AG09319 (cell line): ENCODE data around the gene ACP3.

ENCODE experiments used
- DNase-seq: peaks from one replicate; pipeline ENCODE4 v3.0.0-alpha.2; 2010; ENCODE audit warnings: low read depth; ENCODE audit errors: extremely low read depth
- TF ChIP-seq, protein P1 (sequence below): IDR thresholded peaks from 2 replicates; pipeline ENCODE4 v1.5.1; 2011; ENCODE audit warnings: low read depth, mild to moderate bottlenecking, inconsistent platforms, low read length, moderate library complexity

Gene ACP3

DNA sequence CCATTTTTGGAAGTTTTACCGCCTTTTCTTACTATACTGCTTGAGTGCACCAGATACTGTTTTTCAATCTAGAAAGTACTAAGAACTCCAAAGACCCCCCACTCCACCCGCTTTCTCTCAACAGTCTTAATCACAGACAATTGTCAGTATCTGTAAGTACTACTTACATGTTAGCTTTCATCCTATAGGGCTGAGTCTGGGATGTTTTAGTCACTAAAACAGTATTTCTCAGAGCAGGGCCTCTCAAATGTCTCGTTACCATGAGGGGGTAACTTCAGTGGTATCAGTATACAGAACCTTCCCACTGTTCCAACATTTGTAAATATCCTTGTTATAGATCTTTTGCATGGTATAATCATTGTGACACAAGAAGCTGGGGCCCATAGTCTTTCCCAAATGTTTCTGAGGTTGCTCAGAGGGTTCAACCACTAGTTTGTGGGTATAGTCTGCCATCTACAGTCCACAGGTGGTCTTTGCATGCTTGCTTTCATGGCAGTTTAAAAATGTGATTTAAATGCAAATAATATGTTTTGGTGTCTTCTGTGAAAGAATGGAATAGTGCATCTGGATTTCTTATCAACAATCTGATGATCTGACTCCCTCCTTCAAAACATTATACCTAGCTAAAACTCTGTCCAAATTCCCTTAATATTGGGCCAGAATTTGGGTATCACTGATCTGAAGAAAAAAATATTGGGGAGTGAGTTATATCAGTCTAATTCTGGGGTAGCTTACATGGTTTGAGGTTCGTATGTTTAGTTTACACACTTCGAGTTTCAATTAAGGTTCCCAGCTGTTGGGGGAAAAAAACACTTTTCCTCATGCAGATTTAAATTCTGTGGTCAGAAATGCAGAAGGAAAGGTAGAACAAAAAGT, 82.1 kb downstream of the ACP3 start:
- TF ChIP-seq, protein P1, sequence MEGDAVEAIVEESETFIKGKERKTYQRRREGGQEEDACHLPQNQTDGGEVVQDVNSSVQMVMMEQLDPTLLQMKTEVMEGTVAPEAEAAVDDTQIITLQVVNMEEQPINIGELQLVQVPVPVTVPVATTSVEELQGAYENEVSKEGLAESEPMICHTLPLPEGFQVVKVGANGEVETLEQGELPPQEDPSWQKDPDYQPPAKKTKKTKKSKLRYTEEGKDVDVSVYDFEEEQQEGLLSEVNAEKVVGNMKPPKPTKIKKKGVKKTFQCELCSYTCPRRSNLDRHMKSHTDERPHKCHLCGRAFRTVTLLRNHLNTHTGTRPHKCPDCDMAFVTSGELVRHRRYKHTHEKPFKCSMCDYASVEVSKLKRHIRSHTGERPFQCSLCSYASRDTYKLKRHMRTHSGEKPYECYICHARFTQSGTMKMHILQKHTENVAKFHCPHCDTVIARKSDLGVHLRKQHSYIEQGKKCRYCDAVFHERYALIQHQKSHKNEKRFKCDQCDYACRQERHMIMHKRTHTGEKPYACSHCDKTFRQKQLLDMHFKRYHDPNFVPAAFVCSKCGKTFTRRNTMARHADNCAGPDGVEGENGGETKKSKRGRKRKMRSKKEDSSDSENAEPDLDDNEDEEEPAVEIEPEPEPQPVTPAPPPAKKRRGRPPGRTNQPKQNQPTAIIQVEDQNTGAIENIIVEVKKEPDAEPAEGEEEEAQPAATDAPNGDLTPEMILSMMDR: peak; percentile 90
- no peak for DNase-seq

DNA sequence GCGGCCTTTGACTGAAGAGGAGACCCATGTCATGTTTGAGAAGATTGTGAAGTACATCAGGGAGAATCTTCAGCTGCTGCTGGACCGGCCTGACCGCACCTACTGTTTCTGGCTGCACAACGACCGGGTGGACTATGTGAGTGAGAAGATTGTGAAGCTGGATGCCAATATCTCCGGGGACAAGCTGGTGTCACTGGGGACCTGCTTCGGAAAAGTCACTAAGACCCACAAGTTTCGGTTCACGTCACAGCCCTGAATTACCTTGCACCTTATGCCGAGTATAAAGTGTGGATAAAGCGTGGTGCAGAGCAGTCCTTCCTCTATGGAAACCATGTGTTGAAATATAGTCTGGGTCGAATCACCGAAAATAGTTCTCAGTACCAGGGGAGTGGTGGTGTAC, 84.0 kb downstream of the ACP3 start:
- DNase-seq: no peak
- TF ChIP-seq, protein P1: no peak

DNA sequence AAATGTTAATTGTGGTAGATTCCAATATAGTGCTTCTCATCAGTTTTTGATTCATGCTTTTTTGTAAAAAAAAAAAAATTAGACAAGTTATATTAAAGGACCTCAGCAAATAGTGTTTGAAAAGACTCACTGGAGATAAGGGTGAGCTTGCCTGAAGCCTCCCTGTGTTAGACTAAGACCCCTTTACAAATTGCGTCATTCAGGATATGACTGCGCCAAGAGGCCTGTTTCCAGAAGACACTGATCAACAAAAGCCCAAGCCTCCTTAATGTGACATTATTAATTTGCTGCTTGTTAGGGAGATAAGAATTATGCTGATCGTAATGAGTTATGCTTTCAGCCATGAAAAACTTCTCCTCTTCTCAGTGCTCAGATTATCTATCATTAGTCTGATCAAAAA, 87.1 kb downstream of the ACP3 start:
- TF ChIP-seq, protein P1: no peak
- no peak for DNase-seq

DNA sequence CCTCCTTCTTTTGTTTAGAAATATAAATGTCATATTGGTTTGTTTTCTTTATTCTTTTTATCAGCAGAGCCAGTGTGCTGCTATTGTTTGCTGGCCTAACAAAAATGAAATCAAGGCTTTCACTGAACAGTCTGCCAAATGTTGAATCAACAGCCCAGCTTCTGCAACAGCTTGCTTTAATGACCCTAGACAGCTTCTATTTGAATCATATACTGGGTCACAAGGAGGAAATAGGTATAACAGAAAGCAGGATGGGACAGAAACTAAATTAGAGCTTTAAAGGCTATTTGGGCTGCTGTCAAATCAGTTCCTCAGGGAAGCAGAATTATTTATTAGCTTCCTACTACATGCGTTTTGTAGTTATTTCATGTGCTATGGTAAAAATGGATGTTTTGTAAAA, 88.0 kb downstream of the ACP3 start:
- TF ChIP-seq, protein P1: no peak
- no peak for DNase-seq

DNA sequence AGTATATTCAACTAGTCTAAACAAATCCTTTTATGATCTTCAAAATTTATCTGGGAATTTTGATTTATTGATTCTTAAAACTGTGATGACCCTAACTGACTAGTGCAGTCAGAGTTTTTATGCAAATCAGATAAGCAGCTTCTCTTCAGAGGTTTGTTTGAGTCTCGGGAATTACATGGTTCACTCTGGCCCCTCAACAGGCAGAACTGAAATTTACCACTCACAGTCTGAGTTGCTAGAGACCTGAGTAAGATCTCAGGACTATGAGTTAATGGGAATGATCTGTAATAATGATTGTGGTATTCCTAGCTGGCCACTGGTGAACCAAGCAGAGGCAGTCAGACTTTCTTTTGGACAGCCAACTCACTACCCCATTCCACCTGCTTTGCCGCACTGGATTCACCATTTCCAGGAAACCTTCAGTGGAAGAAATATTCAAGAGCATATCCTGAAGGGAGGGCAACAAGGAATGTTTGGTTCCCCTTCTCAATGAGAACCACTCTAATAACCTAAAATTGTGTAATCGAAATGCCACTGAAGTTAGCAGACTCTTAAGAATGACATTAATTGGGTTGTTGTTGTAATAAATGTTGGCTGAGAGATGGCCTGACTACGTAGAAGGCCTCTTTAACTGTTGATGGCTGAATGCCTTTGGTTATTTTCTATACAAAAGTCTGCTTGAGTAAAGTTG, 88.5 kb downstream of the ACP3 start:
- no peak for DNase-seq
- TF ChIP-seq, protein P1: no peak

DNA sequence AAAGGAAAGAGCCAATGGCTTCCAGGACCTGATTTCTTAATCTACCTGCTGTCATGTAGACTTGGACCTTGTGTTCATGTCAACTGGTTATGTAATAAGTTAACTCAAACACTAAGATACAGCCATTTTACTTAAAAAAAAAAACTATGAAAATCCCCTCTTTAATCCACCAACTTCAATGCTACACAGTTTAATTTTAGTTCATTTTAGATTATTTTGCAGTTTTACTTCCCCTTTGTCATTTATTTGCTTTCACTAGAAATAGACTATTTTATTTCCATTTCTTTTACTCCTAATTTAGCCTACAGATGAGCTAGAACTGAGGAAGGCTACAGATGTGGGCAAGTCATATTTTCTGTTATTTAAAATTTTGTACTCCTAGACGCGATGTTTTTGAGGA, 89.4 kb downstream of the ACP3 start:
- no peak for DNase-seq
- TF ChIP-seq, protein P1: no peak

DNA sequence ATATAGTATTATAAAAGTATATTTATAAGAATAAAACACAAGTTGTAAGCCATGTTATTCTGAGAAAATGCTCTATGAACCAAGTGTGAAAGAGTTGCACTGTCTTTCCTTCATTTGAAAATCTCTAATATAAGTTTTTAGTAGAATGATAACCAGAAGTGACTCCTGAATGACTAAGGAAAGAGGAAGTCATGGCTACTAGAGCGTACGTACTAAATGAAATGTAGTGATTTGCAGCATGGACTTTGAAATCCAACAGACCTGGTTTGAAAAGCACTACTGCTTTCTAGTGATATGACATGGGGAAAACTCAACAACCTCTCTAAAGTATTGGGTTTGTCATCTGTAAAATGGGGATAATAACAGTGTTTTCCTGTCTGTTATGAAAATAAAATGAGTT, 89.8 kb downstream of the ACP3 start:
- no peak for DNase-seq

More for the DNA sequence above, 89.8 kb downstream of the ACP3 start:
- TF ChIP-seq, protein P1: no peak
